IMR-90 (cell line): ENCODE data around the gene RRP1B. TPM values are rescaled to one million over a fixed set of nuclear protein-coding genes. Genes with fewer than 3 reads are reported as not detected.

ENCODE experiments used
- ATAC-seq: fragments of 200-7000 bp; cut with Tn5 transposase; 2 replicates; pipeline ENCODE4 v1.9.1; 2020; ENCODE audit warnings: low read depth, mild to moderate bottlenecking, moderate library complexity
- BruUV-seq: library from RNA; stranded (reverse); fragments of 400-500 nt; replicated peaks from 2 replicates; lab custom pipeline; 2021; lab: Mats Ljungman, UMichigan
- CTCF ChIA-PET: fragments of 300-600 bp; formaldehyde crosslinking; extraction: SDS; loops from one replicate; lab custom pipeline; 2021; ENCODE audit warnings: antibody characterized with exemption; lab: Yijun Ruan, JAX
- POLR2A ChIA-PET: fragments of 300-600 bp; sonication (Branson Sonifier 250); formaldehyde crosslinking; loops from one replicate; lab custom pipeline; 2022; ENCODE audit warnings: antibody characterized with exemption; ENCODE audit not compliant: unreplicated experiment; lab: Charles Lee
- DNase-seq: peaks from one replicate; pipeline ENCODE4 v3.0.0; 2013
- H2AFZ ChIP-seq: replicated peaks from 2 replicates; pipeline ENCODE3; 2013; ENCODE audit warnings: low read length, mild to moderate bottlenecking; ENCODE audit not compliant: poor library complexity
- H2AK5ac ChIP-seq: 2 replicates; pipeline ENCODE4 v1.6.1; 2013; ENCODE audit warnings: low read depth, low read length, inconsistent platforms
- H2AK9ac ChIP-seq: replicated peaks from 2 replicates; pipeline ENCODE3; 2013; ENCODE audit warnings: mild to moderate bottlenecking, low read depth, low read length, moderate library complexity; ENCODE audit not compliant: poor library complexity
- H2BK120ac ChIP-seq: 2 replicates; pipeline ENCODE4 v1.6.1; 2013; ENCODE audit warnings: low read depth, low read length, inconsistent platforms
- H2BK15ac ChIP-seq: 3 replicates; pipeline ENCODE4 v1.6.1; 2013; ENCODE audit warnings: low read depth, low read length, inconsistent platforms
- H2BK20ac ChIP-seq: 2 replicates; pipeline ENCODE4 v1.6.1; 2013; ENCODE audit warnings: low read depth, mild to moderate bottlenecking, inconsistent platforms, low read length, moderate library complexity
- H2BK5ac ChIP-seq: 2 replicates; pipeline ENCODE4 v1.6.1; 2013; ENCODE audit warnings: mild to moderate bottlenecking, low read depth, low read length, inconsistent platforms; ENCODE audit not compliant: poor library complexity, severe bottlenecking
- H3K14ac ChIP-seq: replicated peaks from 2 replicates; pipeline ENCODE4 v1.6.1; 2013; ENCODE audit warnings: low read depth, low read length, inconsistent platforms
- H3K18ac ChIP-seq: 2 replicates; pipeline ENCODE4 v1.6.1; 2013; ENCODE audit warnings: low read depth, low read length, control low read depth
- H3K23ac ChIP-seq: 2 replicates; pipeline ENCODE4 v1.6.1; 2013; ENCODE audit warnings: low read depth, low read length, inconsistent platforms
- H3K27ac ChIP-seq: 2 replicates; pipeline ENCODE4 v1.5.1; 2013; ENCODE audit warnings: mild to moderate bottlenecking, control low read depth, low read length; ENCODE audit not compliant: insufficient read depth
- H3K27me3 ChIP-seq: 2 replicates; pipeline ENCODE4 v1.6.1; 2013; ENCODE audit warnings: low read length; ENCODE audit not compliant: control insufficient read depth, insufficient read depth
- H3K36me3 ChIP-seq: 2 replicates; pipeline ENCODE4 v1.6.1; 2013; ENCODE audit warnings: low read length, mixed read lengths; ENCODE audit not compliant: control insufficient read depth, insufficient read depth
- H3K4ac ChIP-seq: 2 replicates; pipeline ENCODE4 v1.6.1; 2013; ENCODE audit warnings: low read depth, low read length, inconsistent platforms
- H3K4me1 ChIP-seq: 2 replicates; pipeline ENCODE4 v1.6.1; 2013; ENCODE audit warnings: low read length, mixed read lengths; ENCODE audit not compliant: control insufficient read depth, insufficient read depth
- H3K4me2 ChIP-seq: 2 replicates; pipeline ENCODE4 v1.6.1; 2013; ENCODE audit warnings: low read depth, mild to moderate bottlenecking, control low read depth, low read length, moderate library complexity
- H3K4me3 ChIP-seq: 2 replicates; pipeline ENCODE4 v1.5.1; 2013; ENCODE audit warnings: low read depth, mild to moderate bottlenecking, control low read depth, low read length, moderate library complexity; ENCODE audit not compliant: insufficient read depth
- H3K56ac ChIP-seq: 2 replicates; pipeline ENCODE4 v1.6.1; 2013; ENCODE audit warnings: low read length, inconsistent platforms; ENCODE audit not compliant: insufficient read depth; ENCODE audit errors: extremely low read depth
- H3K79me1 ChIP-seq, 2 experiments: 2 replicates each; pipeline ENCODE4 v1.6.1; 2013; ENCODE audit warnings: low read length in 2 of 2, inconsistent platforms in 1 of 2, low read depth in 1 of 2
- H3K9ac ChIP-seq: 2 replicates; pipeline ENCODE4 v1.6.1; 2013; ENCODE audit warnings: low read depth, low read length, control low read depth
- H3K9me1 ChIP-seq: 2 replicates; pipeline ENCODE4 v1.6.1; 2013; ENCODE audit warnings: low read length, inconsistent platforms; ENCODE audit not compliant: insufficient read depth
- H3K9me3 ChIP-seq: 2 replicates; pipeline ENCODE4 v1.6.1; 2013; ENCODE audit warnings: low read length; ENCODE audit not compliant: control insufficient read depth, insufficient read depth
- H4K20me1 ChIP-seq: 2 replicates; pipeline ENCODE4 v1.6.1; 2013; ENCODE audit warnings: low read length, inconsistent platforms; ENCODE audit not compliant: insufficient read depth
- H4K5ac ChIP-seq: 2 replicates; pipeline ENCODE4 v1.6.1; 2013; ENCODE audit warnings: mild to moderate bottlenecking, low read depth, low read length, control low read depth
- H4K8ac ChIP-seq, 2 experiments: 2 replicates each; pipeline ENCODE4 v1.6.1; 2013; ENCODE audit warnings: low read depth in 2 of 2, low read length in 2 of 2, control low read depth in 1 of 2, inconsistent platforms in 1 of 2
- H4K91ac ChIP-seq: 2 replicates; pipeline ENCODE4 v1.6.1; 2013; ENCODE audit warnings: low read depth, low read length, inconsistent platforms; ENCODE audit not compliant: insufficient read depth
- BHLHE40 ChIP-seq: fragments of 150-350 bp; IDR thresholded peaks from 2 replicates; pipeline ENCODE4 v1.6.1; 2016; ENCODE audit warnings: mild to moderate bottlenecking, low read depth, low read length
- ELK1 ChIP-seq: fragments of 150-350 bp; IDR thresholded peaks from 2 replicates; pipeline ENCODE4 v1.6.1; 2016; ENCODE audit warnings: low read depth, mild to moderate bottlenecking, low read length, moderate library complexity, borderline replicate concordance
- POLR2A ChIP-seq: IDR thresholded peaks from 2 replicates; pipeline ENCODE4 v1.6.1; 2012; ENCODE audit warnings: mild to moderate bottlenecking, low read depth, low read length
- RCOR1 ChIP-seq: IDR thresholded peaks from 2 replicates; pipeline ENCODE4 v1.6.1; 2012; ENCODE audit warnings: mild to moderate bottlenecking, low read length, improper control_type of control experiment; ENCODE audit not compliant: insufficient replicate concordance
- WGBS, 2 experiments: methylation state at CpG; one replicate each; pipeline versions ENCODE4 v1.1.5 to v1.1.7; 2013; ENCODE audit warnings: missing lambda C conversion rate in 2 of 2; ENCODE audit not compliant: insufficient read length in 1 of 2; ENCODE audit errors: extremely low coverage in 2 of 2; 5-methylcytosine and 5-hydroxymethylcytosine counted together
- dilution Hi-C: fragments of 300-500 bp; cut with HindIII; formaldehyde crosslinking; loops from one replicate; pipeline ENCODE4 v1.14.3; 2018; ENCODE audit warnings: low sequenced_read_pairs; ENCODE audit not compliant: unreplicated experiment
- in situ Hi-C: fragments of 300-500 bp; cut with MboI; formaldehyde crosslinking; loops from 3 replicates; pipeline ENCODE4 v1.14.3; 2019; ENCODE audit warnings: low sequenced_read_pairs, inconsistent platforms, mixed read lengths
- intact Hi-C: fragments of 100-400 bp; cut with micrococcal nuclease; formaldehyde crosslinking; loops from 2 replicates; pipeline ENCODE4 v1.10.0; 2022
- polyA plus RNA-seq, 3 experiments: library from polyadenylated mRNA; depleted of rRNA; stranded (reverse); fragments of >200 nt; gene quantifications; 2 replicates each; pipeline ENCODE4 v1.2.3, GENCODE V29; 2012; ENCODE audit warnings: low replicate concordance in 1 of 3
- total RNA-seq: library from RNA; depleted of rRNA; stranded (reverse); fragments of >200 nt; gene quantifications from 2 replicates; pipeline ENCODE4 v1.2.3, GENCODE V29; 2012

The RRP1B gene
- total and polyA plus RNA-seq, 2 of the 4 experiments (the other 2 are of a cell fraction): 11.1 to 16.1 TPM

DNA sequence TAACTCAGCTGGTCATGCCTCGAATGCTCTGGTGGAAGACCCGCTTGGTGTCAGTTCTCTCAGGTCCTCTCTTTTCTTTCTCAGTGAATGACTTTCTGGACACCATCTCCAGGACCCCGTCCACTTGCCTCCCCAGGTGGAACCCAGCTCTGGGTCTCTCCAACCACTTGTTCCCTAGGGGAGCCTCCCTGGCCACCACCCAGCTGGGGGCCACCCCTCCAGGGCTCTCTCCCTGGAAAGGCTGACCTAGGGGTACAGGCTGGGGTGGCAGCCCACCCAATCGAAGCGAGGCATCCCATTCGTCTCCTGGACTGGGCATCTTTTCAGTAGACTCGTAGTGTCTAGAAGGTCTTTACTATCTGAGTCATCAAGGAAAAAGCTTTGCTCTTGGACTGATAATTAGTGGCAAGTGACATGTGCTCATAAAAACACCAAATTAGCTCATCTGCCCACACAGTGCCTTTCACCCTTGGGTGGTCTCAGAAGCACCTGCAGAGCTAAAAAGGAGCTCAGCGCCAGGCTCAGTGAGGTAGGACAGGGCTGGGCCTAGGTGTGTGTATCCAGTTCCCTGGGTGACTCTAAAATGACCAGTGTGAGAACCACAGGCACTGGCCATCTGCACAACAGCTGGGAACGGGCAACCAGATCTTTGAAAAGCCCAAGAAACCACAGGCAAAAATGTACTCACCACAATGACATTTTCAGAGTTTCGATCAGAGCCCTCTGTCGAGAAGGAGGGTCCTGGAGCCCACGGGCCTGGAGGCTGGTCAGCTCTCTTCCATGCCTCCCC, 57.2 kb downstream of the RRP1B start (continued):
- TF ChIP-seq RCOR1: no peak

DNA sequence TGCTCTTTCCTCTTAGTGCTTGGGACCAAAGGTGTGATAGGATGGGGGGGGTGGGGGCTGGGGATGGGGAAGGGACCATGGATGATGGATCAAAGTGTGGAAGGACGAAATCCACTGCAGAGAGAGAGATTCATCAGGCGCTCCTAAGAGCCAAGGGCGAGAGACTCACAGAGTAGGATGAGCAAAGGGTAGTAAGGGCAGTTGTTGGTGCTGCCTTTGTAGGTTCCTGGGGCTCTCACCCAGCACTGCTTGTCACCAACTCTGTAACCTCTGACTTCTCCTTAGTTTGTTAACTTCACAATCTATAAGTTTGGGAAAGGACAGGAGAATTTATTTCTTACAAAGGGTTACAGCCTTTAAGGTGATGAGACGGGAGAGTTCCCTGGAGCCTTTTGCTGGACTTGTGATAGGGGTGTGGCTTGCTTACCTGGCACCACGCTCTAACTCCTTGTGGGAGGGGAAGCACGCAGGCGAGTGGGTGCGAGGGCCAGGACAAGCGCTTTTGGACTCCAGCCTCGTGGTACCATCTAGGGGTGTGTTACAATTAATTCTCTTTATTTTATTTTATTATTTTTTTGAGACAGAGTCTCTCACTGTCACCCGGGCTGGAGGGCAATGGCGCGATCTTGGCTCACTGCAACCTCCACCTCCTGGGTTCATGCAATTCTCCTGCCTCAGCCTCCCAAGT, 58.0 kb downstream of the RRP1B start:
- no TSS peak for BruUV-seq
- no peak overlapping the region for H2BK120ac ChIP-seq
- intact Hi-C loops (no loop called here), in situ Hi-C loops (no loop called here), dilution Hi-C loops (no loop called here)
- H3K4me3 ChIP-seq: no peak overlapping the region
- CTCF ChIA-PET: no interaction called here
- peaks cover 3% of the 10 kb centered on the region for H3K36me3 ChIP-seq
- no peak for ATAC-seq
- no peaks in the 10 kb centered on the region for H3K9me3 ChIP-seq
- no peak overlapping the region for H2AK9ac ChIP-seq
- H3K4me2 ChIP-seq: no peak overlapping the region
- TF ChIP-seq POLR2A (no peak), ELK1 (no peak), BHLHE40 (no peak)
- H3K4ac ChIP-seq: no peak overlapping the region
- no peaks in the 10 kb centered on the region for H3K27me3 ChIP-seq
- H2BK15ac ChIP-seq: no peak overlapping the region
- no peak overlapping the region for H3K27ac ChIP-seq
- peaks cover 14% of the 10 kb centered on the region; the same call in 1 of the 2 replicates for H3K9me1 ChIP-seq
- POLR2A ChIA-PET: no interaction called here
- no peak overlapping the region for H2AK5ac ChIP-seq
- no peak for DNase-seq
- no peak overlapping the region for H2BK5ac ChIP-seq
- no peak overlapping the region for H3K23ac ChIP-seq
- peaks cover 17% of the 10 kb centered on the region for H3K4me1 ChIP-seq
- no peak overlapping the region for H4K5ac ChIP-seq
- H3K56ac ChIP-seq: no peak overlapping the region
- no peak overlapping the region for H3K18ac ChIP-seq
- no CpG with 5 or more reads among the region's 13 CpGs for WGBS, 2 experiments
- no peak overlapping the region for H3K9ac ChIP-seq
- H2AFZ ChIP-seq: no peak overlapping the region
- no peak overlapping the region for H2BK20ac ChIP-seq
- H4K91ac ChIP-seq: no peak overlapping the region
- H4K8ac ChIP-seq: no peak overlapping the region
- no peak overlapping the region for H3K14ac ChIP-seq
- H4K20me1 ChIP-seq: peaks cover 27% of the 10 kb centered on the region
- peaks cover 8 to 28% of the 10 kb centered on the region in 2 experiments; a peak in 3 of 4 replicates for H3K79me1 ChIP-seq
